Endothelial cell of umbilical vein (primary cell): ENCODE results near the gene PSMA7. TPM values are rescaled to one million over a fixed set of nuclear protein-coding genes. Genes with fewer than 3 reads are reported as not detected.

Experiments
- BruUV-seq: library from RNA; stranded (reverse); fragments of 400-500 nt; replicated peaks from 2 replicates; lab custom pipeline; 2021; lab: Mats Ljungman, UMichigan
- CTCF ChIA-PET: fragments of 300-600, 350-600 bp; sonication (Branson Sonifier 250); formaldehyde crosslinking; loops from one replicate; lab custom pipeline; 2021; ENCODE audit warnings: antibody characterized with exemption, inconsistent platforms; lab: Charles Lee
- POLR2A ChIA-PET: fragments of 300-600, 350-600 bp; sonication (Branson Sonifier 250); formaldehyde crosslinking; loops from one replicate; lab custom pipeline; 2021; ENCODE audit warnings: antibody characterized with exemption, inconsistent platforms; lab: Charles Lee
- DNase-seq: peaks from one replicate; pipeline ENCODE4 v3.0.0-alpha.2; 2011; ENCODE audit warnings: low read depth, low spot score
- FAIRE-seq: peaks from 2 replicates; lab custom pipeline; 2011; peaks lifted over from hg19 to GRCh38; lab: Jason Lieb, UNC
- H2AFZ ChIP-seq: 2 replicates; pipeline ENCODE4 v1.6.0; 2012; ENCODE audit warnings: low read depth, low read length, control low read depth, inconsistent platforms
- H3K27ac ChIP-seq: 2 replicates; pipeline ENCODE4 v1.5.1; 2011; ENCODE audit warnings: low read depth, mild to moderate bottlenecking, control low read depth, low read length, moderate library complexity; ENCODE audit not compliant: insufficient read depth
- H3K27me3 ChIP-seq, 2 experiments: 2 replicates each; pipeline versions ENCODE4 v1.6.0 to v1.6.1; 2011; ENCODE audit warnings: low read length in 2 of 2, mixed read lengths in 1 of 2; ENCODE audit not compliant: control insufficient read depth in 2 of 2, insufficient read depth in 2 of 2
- H3K36me3 ChIP-seq, 2 experiments: 2 replicates in 1 of 2; 3 replicates in 1 of 2; pipeline ENCODE4 v1.5.1; 2011; ENCODE audit warnings: low read length in 2 of 2, mild to moderate bottlenecking in 1 of 2, moderate library complexity in 1 of 2; ENCODE audit not compliant: control insufficient read depth in 2 of 2, insufficient read depth in 2 of 2; ENCODE audit errors: extremely low read depth in 1 of 2
- H3K4me1 ChIP-seq: 3 replicates; pipeline ENCODE4 v1.5.1; 2011; ENCODE audit warnings: mild to moderate bottlenecking, low read length; ENCODE audit not compliant: control insufficient read depth, insufficient read depth; ENCODE audit errors: extremely low read depth
- H3K4me2 ChIP-seq: 2 replicates; pipeline ENCODE4 v1.6.1; 2011; ENCODE audit warnings: low read length, control low read depth, mixed read lengths; ENCODE audit not compliant: insufficient read depth
- H3K4me3 ChIP-seq, 3 experiments: fragments of 200-600 bp in 1 of 3; sonication (generic), shearing (Covaris generic) in 1 of 3; replicated peaks in 1 of 3; 2 replicates each; pipeline ENCODE4 v1.5.1; 2011 to 2016; ENCODE audit warnings: control low read depth in 3 of 3, low read length in 3 of 3, mild to moderate bottlenecking in 2 of 3, inconsistent platforms in 1 of 3, low read depth in 1 of 3, moderate library complexity in 1 of 3; ENCODE audit not compliant: insufficient read depth in 1 of 3
- H3K79me2 ChIP-seq: 2 replicates; pipeline ENCODE4 v1.6.0; 2012; ENCODE audit warnings: low read length, inconsistent platforms; ENCODE audit not compliant: control insufficient read depth, insufficient read depth
- H3K9ac ChIP-seq: replicated peaks from 2 replicates; pipeline ENCODE3; 2011; ENCODE audit warnings: low read length, control low read depth; ENCODE audit not compliant: insufficient read depth; ENCODE audit errors: extremely low read depth
- H3K9me1 ChIP-seq: replicated peaks from 3 replicates; pipeline ENCODE4 v1.6.0; 2011; ENCODE audit warnings: mild to moderate bottlenecking, low read length; ENCODE audit not compliant: control insufficient read depth, insufficient read depth; ENCODE audit errors: extremely low read depth
- H3K9me3 ChIP-seq: replicated peaks from 2 replicates; pipeline ENCODE4 v1.5.1; 2012; ENCODE audit warnings: low read length, inconsistent platforms; ENCODE audit not compliant: control insufficient read depth, insufficient read depth
- H4K20me1 ChIP-seq: replicated peaks from 2 replicates; pipeline ENCODE3; 2011; ENCODE audit warnings: mild to moderate bottlenecking, low read length; ENCODE audit not compliant: control insufficient read depth, insufficient read depth; ENCODE audit errors: extremely low read depth
- CTCF ChIP-seq, 2 donors: IDR thresholded peaks; 1 replicate in 1 of 2; 2 replicates in 1 of 2; pipeline ENCODE4 v1.5.1; 2011; ENCODE audit warnings: low read length in 2 of 2, mild to moderate bottlenecking in 2 of 2, moderate library complexity in 2 of 2, control low read depth in 1 of 2, inconsistent platforms in 1 of 2, low read depth in 1 of 2; ENCODE audit not compliant: insufficient read depth in 1 of 2; ENCODE audit errors: extremely low read depth in 1 of 2
- EZH2 ChIP-seq: IDR thresholded peaks from 2 replicates; pipeline ENCODE4 v1.6.1; 2012; ENCODE audit warnings: borderline replicate concordance, low read depth, mild to moderate bottlenecking, moderate library complexity, low read length, inconsistent platforms; ENCODE audit not compliant: severe bottlenecking
- FOS ChIP-seq: IDR thresholded peaks from 2 replicates; pipeline ENCODE4 v1.6.1; 2011; ENCODE audit warnings: mild to moderate bottlenecking, low read length, moderate library complexity, borderline replicate concordance; ENCODE audit not compliant: insufficient read depth
- GATA2 ChIP-seq: IDR thresholded peaks from 2 replicates; pipeline ENCODE4 v1.7.0; 2011; ENCODE audit warnings: low read depth, mild to moderate bottlenecking, moderate library complexity, mixed read lengths, low read length; ENCODE audit not compliant: insufficient read length, insufficient read depth
- JUN ChIP-seq: IDR thresholded peaks from 2 replicates; pipeline ENCODE4 v1.6.1; 2011; ENCODE audit warnings: borderline replicate concordance, low read depth; ENCODE audit not compliant: insufficient read length, insufficient read depth
- MAX ChIP-seq: IDR thresholded peaks from 2 replicates; pipeline ENCODE4 v1.6.1; 2011; ENCODE audit not compliant: insufficient read depth, insufficient read length
- MYC ChIP-seq: IDR thresholded peaks from one replicate; pipeline ENCODE4 v1.6.1; 2011; ENCODE audit warnings: mild to moderate bottlenecking, low read depth, low read length
- POLR2A ChIP-seq: IDR thresholded peaks from 2 replicates; pipeline ENCODE4 v1.6.1; 2012; ENCODE audit warnings: low read depth, mild to moderate bottlenecking, control low read depth, low read length
- POLR2AphosphoS5 ChIP-seq: IDR thresholded peaks from 2 replicates; pipeline ENCODE4 v1.6.1; 2012; ENCODE audit warnings: low read depth, mild to moderate bottlenecking, control low read depth, low read length, moderate library complexity; ENCODE audit not compliant: insufficient read depth
- dilution Hi-C: fragments of 300-500 bp; cut with MboI; formaldehyde crosslinking; loops from one replicate; pipeline ENCODE4 v1.15.0; 2019; ENCODE audit warnings: low sequenced_read_pairs; ENCODE audit not compliant: extremely low pct_ligation_motif_present
- intact Hi-C: fragments of 100-400 bp; cut with micrococcal nuclease; formaldehyde crosslinking; loops from one replicate; pipeline ENCODE4 v1.10.0; 2022
- polyA plus RNA-seq, 4 experiments: library from polyadenylated mRNA; depleted of rRNA in 3 of 4; stranded (reverse) in 3 of 4; unstranded in 1 of 4; fragments of >200 nt; gene quantifications; 2 replicates each; pipeline versions ENCODE4 v1.2.1 to v1.2.3, GENCODE V29; 2011 to 2012; ENCODE audit warnings: missing spikeins in 1 of 4
- total RNA-seq: library from RNA; stranded (reverse); gene quantifications from 2 replicates; pipeline ENCODE4 v1.2.3, GENCODE V29; 2021

Gene PSMA7
- total and polyA plus RNA-seq, 2 donors (not counting 3 experiments of a cell fraction or from before 2014, with no cell fraction given) = 393 to 826 TPM

- Histone ChIP-seq H3K9me3 (no peaks in the 10 kb centered on the region), H3K9me1 (no peaks in the 10 kb centered on the region), H2AFZ (no peak overlapping the region), H3K4me3 (no peak overlapping the region), H3K79me2 (no peaks in the 10 kb centered on the region), H3K4me2 (no peak overlapping the region), H3K9ac (no peak overlapping the region), H4K20me1 (no peaks in the 10 kb centered on the region), H3K27me3 (no peaks in the 10 kb centered on the region), H3K27ac (no peak overlapping the region), H3K4me1 (no peaks in the 10 kb centered on the region), H3K36me3 (no peaks in the 10 kb centered on the region)
- CTCF ChIA-PET = no interaction called here
- no peak for TF ChIP-seq JUN
- no peak for TF ChIP-seq EZH2
- no peak for TF ChIP-seq POLR2AphosphoS5
- TF ChIP-seq FOS = no peak
- no peak for TF ChIP-seq MAX
- TF ChIP-seq CTCF (IDR thresholded peaks at IDR 0.05; ENCODE audit: extremely low read depth in 1 of 2, insufficient read depth in 1 of 2, low read depth in 1 of 2, low read length in 2 of 2) = no peak
- no peak for TF ChIP-seq POLR2A
- TF ChIP-seq GATA2 = no peak
- no peak for TF ChIP-seq MYC
- DNase-seq = no peak
- BruUV-seq = no TSS peak
- intact Hi-C loops = no loop called here
- POLR2A ChIA-PET = no interaction called here
- dilution Hi-C loops = no loop called here
- no peak for FAIRE-seq
Measured at GRCh38 chr20:62087632-62088031, 55.6 kb downstream of the PSMA7 start.
